WTC11 (cell line): Measurements from ENCODE around the gene ENC1.

ENCODE experiments used
- CBFB ChIP-seq: sonication (generic); formaldehyde crosslinking; IDR thresholded peaks from 2 replicates; pipeline ENCODE4 v1.8.1; 2022; ENCODE audit warnings: mild to moderate bottlenecking, low read depth, missing genetic modification reagents
- CREB1 ChIP-seq: sonication (generic); formaldehyde crosslinking; IDR thresholded peaks from 2 replicates; pipeline ENCODE4 v1.8.0; 2023; ENCODE audit warnings: mild to moderate bottlenecking, missing genetic modification reagents
- E2F4 ChIP-seq: sonication (generic); formaldehyde crosslinking; IDR thresholded peaks from 2 replicates; pipeline ENCODE4 v1.8.1; 2022; ENCODE audit warnings: low read depth, mild to moderate bottlenecking, moderate library complexity, missing genetic modification reagents, borderline replicate concordance
- ETV6 ChIP-seq: sonication (generic); formaldehyde crosslinking; IDR thresholded peaks from 2 replicates; pipeline ENCODE4 v1.8.1; 2022; ENCODE audit warnings: mild to moderate bottlenecking, missing genetic modification reagents
- JUN ChIP-seq: sonication (generic); formaldehyde crosslinking; IDR thresholded peaks from 2 replicates; pipeline ENCODE4 v1.8.0; 2023; ENCODE audit warnings: mild to moderate bottlenecking, missing genetic modification reagents
- NR1H2 ChIP-seq: sonication (generic); formaldehyde crosslinking; IDR thresholded peaks from 2 replicates; pipeline ENCODE4 v1.9.0; 2021; ENCODE audit warnings: mild to moderate bottlenecking, moderate library complexity, missing genetic modification reagents
- RELA ChIP-seq: sonication (generic); formaldehyde crosslinking; IDR thresholded peaks from 2 replicates; pipeline ENCODE4 v1.8.1; 2022; ENCODE audit warnings: missing genetic modification reagents, mild to moderate bottlenecking, borderline replicate concordance
- USF1 ChIP-seq: sonication (generic); formaldehyde crosslinking; IDR thresholded peaks from 2 replicates; pipeline ENCODE4 v1.8.0; 2022; ENCODE audit warnings: mild to moderate bottlenecking, missing genetic modification reagents
- TF ChIP-seq, protein P1 (sequence below): fragments of 200-600 bp; IDR thresholded peaks from 2 replicates; pipeline ENCODE4 v1.8.0; 2022; ENCODE audit warnings: antibody characterized with exemption
- TF ChIP-seq, protein P2 (sequence below): sonication (generic); formaldehyde crosslinking; IDR thresholded peaks from 2 replicates; pipeline ENCODE4 v1.8.1; 2022; ENCODE audit warnings: low read depth, missing genetic modification reagents, borderline replicate concordance
- TF ChIP-seq, protein P3 (sequence below): sonication (generic); formaldehyde crosslinking; IDR thresholded peaks from 2 replicates; pipeline ENCODE4 v1.8.0; 2022; ENCODE audit warnings: mild to moderate bottlenecking, missing genetic modification reagents
- TF ChIP-seq, protein P4 (sequence below): sonication (generic); formaldehyde crosslinking; IDR thresholded peaks from 2 replicates; pipeline ENCODE4 v1.8.0; 2022; ENCODE audit warnings: mild to moderate bottlenecking, missing genetic modification reagents
- TF ChIP-seq, protein P5 (sequence below): sonication (generic); formaldehyde crosslinking; IDR thresholded peaks from 2 replicates; pipeline ENCODE4 v1.8.1; 2023; ENCODE audit warnings: mild to moderate bottlenecking, missing genetic modification reagents, borderline replicate concordance

DNA sequence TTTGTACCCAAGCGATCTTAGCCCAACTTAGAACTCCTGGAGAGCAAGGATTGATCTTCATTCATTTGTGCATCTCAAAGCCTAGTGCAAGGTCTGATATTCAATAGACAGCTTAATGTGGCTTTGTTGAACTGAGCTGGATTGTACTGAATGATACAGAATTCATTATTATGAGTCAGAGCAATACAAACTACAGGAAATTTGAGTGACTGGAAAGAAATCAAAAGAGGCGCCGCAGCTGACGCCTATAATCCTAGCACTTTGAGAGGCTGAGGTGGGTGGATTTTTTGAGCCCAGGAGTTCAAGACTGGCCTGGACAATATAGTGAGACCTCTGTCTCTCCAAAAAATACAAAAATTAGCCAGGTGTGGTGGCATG, 58.6 kb downstream of the ENC1 start:
- TF ChIP-seq, protein P1, sequence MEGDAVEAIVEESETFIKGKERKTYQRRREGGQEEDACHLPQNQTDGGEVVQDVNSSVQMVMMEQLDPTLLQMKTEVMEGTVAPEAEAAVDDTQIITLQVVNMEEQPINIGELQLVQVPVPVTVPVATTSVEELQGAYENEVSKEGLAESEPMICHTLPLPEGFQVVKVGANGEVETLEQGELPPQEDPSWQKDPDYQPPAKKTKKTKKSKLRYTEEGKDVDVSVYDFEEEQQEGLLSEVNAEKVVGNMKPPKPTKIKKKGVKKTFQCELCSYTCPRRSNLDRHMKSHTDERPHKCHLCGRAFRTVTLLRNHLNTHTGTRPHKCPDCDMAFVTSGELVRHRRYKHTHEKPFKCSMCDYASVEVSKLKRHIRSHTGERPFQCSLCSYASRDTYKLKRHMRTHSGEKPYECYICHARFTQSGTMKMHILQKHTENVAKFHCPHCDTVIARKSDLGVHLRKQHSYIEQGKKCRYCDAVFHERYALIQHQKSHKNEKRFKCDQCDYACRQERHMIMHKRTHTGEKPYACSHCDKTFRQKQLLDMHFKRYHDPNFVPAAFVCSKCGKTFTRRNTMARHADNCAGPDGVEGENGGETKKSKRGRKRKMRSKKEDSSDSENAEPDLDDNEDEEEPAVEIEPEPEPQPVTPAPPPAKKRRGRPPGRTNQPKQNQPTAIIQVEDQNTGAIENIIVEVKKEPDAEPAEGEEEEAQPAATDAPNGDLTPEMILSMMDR: no peak
- TF ChIP-seq NR1H2 (no peak), USF1 (CRISPR knock-in tag) (no peak), RELA (CRISPR knock-in tag) (no peak), CREB1 (no peak), JUN (CRISPR knock-in tag) (no peak), ETV6 (no peak), CBFB (CRISPR knock-in tag) (no peak), E2F4 (CRISPR knock-in tag) (no peak)
- TF ChIP-seq, protein P2, sequence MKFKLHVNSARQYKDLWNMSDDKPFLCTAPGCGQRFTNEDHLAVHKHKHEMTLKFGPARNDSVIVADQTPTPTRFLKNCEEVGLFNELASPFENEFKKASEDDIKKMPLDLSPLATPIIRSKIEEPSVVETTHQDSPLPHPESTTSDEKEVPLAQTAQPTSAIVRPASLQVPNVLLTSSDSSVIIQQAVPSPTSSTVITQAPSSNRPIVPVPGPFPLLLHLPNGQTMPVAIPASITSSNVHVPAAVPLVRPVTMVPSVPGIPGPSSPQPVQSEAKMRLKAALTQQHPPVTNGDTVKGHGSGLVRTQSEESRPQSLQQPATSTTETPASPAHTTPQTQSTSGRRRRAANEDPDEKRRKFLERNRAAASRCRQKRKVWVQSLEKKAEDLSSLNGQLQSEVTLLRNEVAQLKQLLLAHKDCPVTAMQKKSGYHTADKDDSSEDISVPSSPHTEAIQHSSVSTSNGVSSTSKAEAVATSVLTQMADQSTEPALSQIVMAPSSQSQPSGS (CRISPR knock-in tag): no peak
- TF ChIP-seq, protein P3, sequence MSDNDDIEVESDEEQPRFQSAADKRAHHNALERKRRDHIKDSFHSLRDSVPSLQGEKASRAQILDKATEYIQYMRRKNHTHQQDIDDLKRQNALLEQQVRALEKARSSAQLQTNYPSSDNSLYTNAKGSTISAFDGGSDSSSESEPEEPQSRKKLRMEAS (CRISPR knock-in tag): no peak
- TF ChIP-seq, protein P4, sequence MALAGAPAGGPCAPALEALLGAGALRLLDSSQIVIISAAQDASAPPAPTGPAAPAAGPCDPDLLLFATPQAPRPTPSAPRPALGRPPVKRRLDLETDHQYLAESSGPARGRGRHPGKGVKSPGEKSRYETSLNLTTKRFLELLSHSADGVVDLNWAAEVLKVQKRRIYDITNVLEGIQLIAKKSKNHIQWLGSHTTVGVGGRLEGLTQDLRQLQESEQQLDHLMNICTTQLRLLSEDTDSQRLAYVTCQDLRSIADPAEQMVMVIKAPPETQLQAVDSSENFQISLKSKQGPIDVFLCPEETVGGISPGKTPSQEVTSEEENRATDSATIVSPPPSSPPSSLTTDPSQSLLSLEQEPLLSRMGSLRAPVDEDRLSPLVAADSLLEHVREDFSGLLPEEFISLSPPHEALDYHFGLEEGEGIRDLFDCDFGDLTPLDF: no peak
- TF ChIP-seq, protein P5, sequence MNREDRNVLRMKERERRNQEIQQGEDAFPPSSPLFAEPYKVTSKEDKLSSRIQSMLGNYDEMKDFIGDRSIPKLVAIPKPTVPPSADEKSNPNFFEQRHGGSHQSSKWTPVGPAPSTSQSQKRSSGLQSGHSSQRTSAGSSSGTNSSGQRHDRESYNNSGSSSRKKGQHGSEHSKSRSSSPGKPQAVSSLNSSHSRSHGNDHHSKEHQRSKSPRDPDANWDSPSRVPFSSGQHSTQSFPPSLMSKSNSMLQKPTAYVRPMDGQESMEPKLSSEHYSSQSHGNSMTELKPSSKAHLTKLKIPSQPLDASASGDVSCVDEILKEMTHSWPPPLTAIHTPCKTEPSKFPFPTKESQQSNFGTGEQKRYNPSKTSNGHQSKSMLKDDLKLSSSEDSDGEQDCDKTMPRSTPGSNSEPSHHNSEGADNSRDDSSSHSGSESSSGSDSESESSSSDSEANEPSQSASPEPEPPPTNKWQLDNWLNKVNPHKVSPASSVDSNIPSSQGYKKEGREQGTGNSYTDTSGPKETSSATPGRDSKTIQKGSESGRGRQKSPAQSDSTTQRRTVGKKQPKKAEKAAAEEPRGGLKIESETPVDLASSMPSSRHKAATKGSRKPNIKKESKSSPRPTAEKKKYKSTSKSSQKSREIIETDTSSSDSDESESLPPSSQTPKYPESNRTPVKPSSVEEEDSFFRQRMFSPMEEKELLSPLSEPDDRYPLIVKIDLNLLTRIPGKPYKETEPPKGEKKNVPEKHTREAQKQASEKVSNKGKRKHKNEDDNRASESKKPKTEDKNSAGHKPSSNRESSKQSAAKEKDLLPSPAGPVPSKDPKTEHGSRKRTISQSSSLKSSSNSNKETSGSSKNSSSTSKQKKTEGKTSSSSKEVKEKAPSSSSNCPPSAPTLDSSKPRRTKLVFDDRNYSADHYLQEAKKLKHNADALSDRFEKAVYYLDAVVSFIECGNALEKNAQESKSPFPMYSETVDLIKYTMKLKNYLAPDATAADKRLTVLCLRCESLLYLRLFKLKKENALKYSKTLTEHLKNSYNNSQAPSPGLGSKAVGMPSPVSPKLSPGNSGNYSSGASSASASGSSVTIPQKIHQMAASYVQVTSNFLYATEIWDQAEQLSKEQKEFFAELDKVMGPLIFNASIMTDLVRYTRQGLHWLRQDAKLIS (CRISPR knock-in tag): no peak
